T-cell (primary cell): ENCODE data around the gene WFS1. TPM values are rescaled to one million over a fixed set of nuclear protein-coding genes. Genes with fewer than 3 reads are reported as not detected.

Experiments used
- ATAC-seq, 4 experiments: fragments of 200-7000 bp in 3 of 4; fragments of 150-1000 bp in 1 of 4; cut with Tn5 transposase; replicated peaks in 1 of 4; 1 replicate in 3 of 4; 2 replicates in 1 of 4; pipeline ENCODE4 v1.10.0; 2021; ENCODE audit warnings: moderate library complexity in 3 of 4, mild to moderate bottlenecking in 2 of 4, moderate number of reproducible peaks in 1 of 4
- CTCF ChIA-PET, 2 donors: fragments of 300-600 bp; sonication (Branson Sonifier 250); formaldehyde crosslinking; loops; one replicate each; lab custom pipeline; 2022; ENCODE audit warnings: antibody characterized with exemption in 2 of 2; lab: Charles Lee
- POLR2A ChIA-PET, 2 donors: fragments of 300-600 bp; sonication (Branson Sonifier 250); formaldehyde crosslinking; loops; one replicate each; lab custom pipeline; 2022; ENCODE audit warnings: antibody characterized with exemption in 2 of 2; lab: Charles Lee
- DNase-seq, 35 experiments: peaks; one replicate each; pipeline versions ENCODE4 v3.0.0 to v3.0.0-alpha.2; 2013 to 2023
- H3K27ac ChIP-seq: one replicate; pipeline ENCODE4 v1.5.1; 2013; ENCODE audit warnings: low read length
- H3K27me3 ChIP-seq, 2 experiments: replicated peaks in 1 of 2; 1 replicate in 1 of 2; 2 replicates in 1 of 2; pipeline versions ENCODE4 v1.6.1 to v1.7.0; 2013; ENCODE audit warnings: low read length in 1 of 2, mixed read lengths in 1 of 2; ENCODE audit not compliant: control insufficient read depth in 2 of 2, insufficient read depth in 2 of 2; ENCODE audit errors: extremely low read depth in 1 of 2
- H3K36me3 ChIP-seq, 2 donors: 1 replicate in 1 of 2; 2 replicates in 1 of 2; pipeline versions ENCODE4 v1.6.1 to v1.7.0; 2013; ENCODE audit warnings: low read length in 1 of 2; ENCODE audit not compliant: control insufficient read depth in 2 of 2, insufficient read depth in 1 of 2; ENCODE audit errors: extremely low read depth in 1 of 2
- H3K4me1 ChIP-seq, 2 experiments: 1 replicate in 1 of 2; 2 replicates in 1 of 2; pipeline versions ENCODE4 v1.6.1 to v1.7.0; 2013; ENCODE audit warnings: low read length in 2 of 2, mixed read lengths in 1 of 2; ENCODE audit not compliant: insufficient read depth in 2 of 2, control insufficient read depth in 1 of 2; ENCODE audit errors: extremely low read depth in 1 of 2
- H3K4me3 ChIP-seq, 2 donors: 1 replicate in 1 of 2; 2 replicates in 1 of 2; pipeline versions ENCODE4 v1.5.1 to v1.7.0; 2013; ENCODE audit warnings: mild to moderate bottlenecking in 2 of 2, low read length in 1 of 2, moderate library complexity in 1 of 2; ENCODE audit not compliant: control insufficient read depth in 1 of 2; ENCODE audit errors: extremely low read depth in 1 of 2
- H3K9me3 ChIP-seq: 2 replicates; pipeline ENCODE4 v1.7.0; 2013
- H3K27ac Mint-ChIP-seq, 2 donors: one replicate each; pipeline ENCODE4 v1.8.0; 2020 to 2021; ENCODE audit warnings: mild to moderate bottlenecking in 2 of 2, mixed read lengths in 2 of 2
- H3K27me3 Mint-ChIP-seq, 2 donors: one replicate each; pipeline ENCODE4 v1.8.0; 2021 to 2022; ENCODE audit warnings: mixed read lengths in 2 of 2
- H3K36me3 Mint-ChIP-seq: one replicate; pipeline ENCODE4 v1.8.0; 2021; ENCODE audit warnings: mixed read lengths
- H3K4me1 Mint-ChIP-seq, 3 donors: one replicate each; pipeline ENCODE4 v1.8.0; 2020 to 2022; ENCODE audit warnings: mixed read lengths in 3 of 3, mild to moderate bottlenecking in 1 of 3
- H3K4me3 Mint-ChIP-seq, 3 donors: one replicate each; pipeline ENCODE4 v1.8.0; 2020 to 2022; ENCODE audit warnings: mild to moderate bottlenecking in 3 of 3, mixed read lengths in 3 of 3, moderate library complexity in 3 of 3
- H3K9me3 Mint-ChIP-seq, 3 donors: one replicate each; pipeline ENCODE4 v1.8.0; 2020 to 2022; ENCODE audit warnings: mixed read lengths in 3 of 3
- WGBS: methylation state at CpG from one replicate; pipeline ENCODE4 v1.1.5; 2013; ENCODE audit warnings: missing lambda C conversion rate; ENCODE audit not compliant: insufficient coverage; 5-methylcytosine and 5-hydroxymethylcytosine counted together
- total RNA-seq, 35 experiments: library from RNA in 6 of 35; stranded (reverse) in 6 of 35; fragments of 120-200 nt in 1 of 35; gene quantifications; one replicate each; pipeline versions ENCODE4 v1.2.1 to v1.2.4 and lab custom pipeline; 2013 to 2026

WFS1 gene
- total RNA-seq, 5 donors from 2014 or later (not counting 1 experiment from before 2014, with no cell fraction given), result 3.2 to 6.2 (median 5.1) TPM

- no peak overlapping the region for H3K27ac ChIP-seq
- ChIA-PET CTCF (no interaction called here), POLR2A (no interaction called here)
- H3K27me3 Mint-ChIP-seq, result peaks cover 14 to 34% of the 10 kb centered on the region in 2 donors
- WGBS, result no CpG with 5 or more reads among the region's 4 CpGs
- ATAC-seq (no peak), DNase-seq (no peak)
- H3K4me1 Mint-ChIP-seq, result no peaks in the 10 kb centered on the region
- no peaks in the 10 kb centered on the region for H3K9me3 ChIP-seq
- no peak overlapping the region for H3K4me3 Mint-ChIP-seq
- H3K4me3 ChIP-seq, result no peak overlapping the region
- H3K36me3 Mint-ChIP-seq, result no peaks in the 10 kb centered on the region
- H3K27me3 ChIP-seq, result peaks cover 0 to 62% of the 10 kb centered on the region in 2 experiments
- no peak overlapping the region for H3K27ac Mint-ChIP-seq
- H3K36me3 ChIP-seq, result no peaks in the 10 kb centered on the region
- no peaks in the 10 kb centered on the region for H3K4me1 ChIP-seq
- H3K9me3 Mint-ChIP-seq, result no peaks in the 10 kb centered on the region
Measured at GRCh38 chr4:6348408-6348807, 78.8 kb downstream of the WFS1 start.

DNA sequence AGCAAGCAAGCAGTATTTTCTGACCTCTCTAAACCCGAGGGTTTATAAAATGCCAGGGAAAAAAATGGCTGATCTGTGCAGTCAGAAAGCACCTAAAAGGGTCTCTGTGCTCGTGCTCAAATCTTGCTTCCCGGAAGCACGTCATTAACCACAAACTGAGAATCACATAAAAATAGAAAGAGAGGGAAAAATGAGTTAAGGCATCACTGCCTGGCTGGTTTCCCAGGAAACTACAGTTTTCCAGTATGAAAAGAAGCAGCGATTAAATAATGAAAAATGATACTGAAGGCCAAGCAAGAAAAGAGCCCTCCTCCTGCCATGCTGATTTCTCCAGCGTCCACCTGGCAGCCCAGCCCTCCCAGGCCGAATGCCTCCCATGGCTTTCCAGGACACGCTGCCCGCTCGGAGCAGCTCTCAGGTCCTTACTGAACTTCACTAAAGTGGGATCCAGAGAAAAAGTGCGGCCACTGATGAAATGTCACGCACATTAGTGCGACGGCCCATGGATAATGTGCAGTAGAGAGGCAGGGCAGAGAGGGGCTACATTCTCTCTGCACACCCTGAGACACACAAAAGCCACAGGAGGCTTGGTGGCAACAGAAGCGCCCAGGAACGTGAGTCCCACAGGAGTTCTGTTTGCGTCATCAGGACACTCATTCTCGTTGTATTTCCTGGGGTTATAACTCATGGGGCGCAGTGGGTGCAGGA is 80.4 kb downstream of the WFS1 start:
- H3K36me3 Mint-ChIP-seq, result no peaks in the 10 kb centered on the region
- H3K27ac ChIP-seq, result no peak overlapping the region
- no peaks in the 10 kb centered on the region for H3K9me3 ChIP-seq
- POLR2A ChIA-PET, result no interaction called here
- H3K4me3 ChIP-seq, result no peak overlapping the region
- CTCF ChIA-PET, result no interaction called here
- H3K4me3 Mint-ChIP-seq, result no peak overlapping the region
- no peaks in the 10 kb centered on the region for H3K9me3 Mint-ChIP-seq
- H3K27me3 Mint-ChIP-seq, result peaks cover 20 to 43% of the 10 kb centered on the region in 2 donors
- H3K4me1 ChIP-seq, result no peaks in the 10 kb centered on the region
- no peak overlapping the region for H3K27ac Mint-ChIP-seq
- no peaks in the 10 kb centered on the region for H3K4me1 Mint-ChIP-seq
- H3K27me3 ChIP-seq, result peaks cover 0 to 67% of the 10 kb centered on the region in 2 experiments
- ATAC-seq (no peak), DNase-seq (no peak)
- WGBS, result 87% methylated on average over 13 of the region's 19 CpGs
- no peaks in the 10 kb centered on the region for H3K36me3 ChIP-seq

- Histone ChIP-seq H3K9me3 (no peaks in the 10 kb centered on the region), H3K4me3 (no peak overlapping the region), H3K4me1 (no peaks in the 10 kb centered on the region), H3K27me3 (peaks cover 0 to 65% of the 10 kb centered on the region in 2 experiments), H3K36me3 (no peaks in the 10 kb centered on the region), H3K27ac (no peak overlapping the region)
- DNase-seq (no peak), ATAC-seq (no peak)
- no peaks in the 10 kb centered on the region for H3K36me3 Mint-ChIP-seq
- WGBS, result 66% methylated on average over 7 of the region's 8 CpGs
- peaks cover 20 to 43% of the 10 kb centered on the region in 2 donors for H3K27me3 Mint-ChIP-seq
- H3K4me1 Mint-ChIP-seq, result no peaks in the 10 kb centered on the region
- H3K27ac Mint-ChIP-seq, result no peak overlapping the region
- ChIA-PET CTCF (no interaction called here), POLR2A (no interaction called here)
- no peaks in the 10 kb centered on the region for H3K9me3 Mint-ChIP-seq
- no peak overlapping the region for H3K4me3 Mint-ChIP-seq
Measured at GRCh38 chr4:6350646-6351045, 81.0 kb downstream of the WFS1 start.

DNA sequence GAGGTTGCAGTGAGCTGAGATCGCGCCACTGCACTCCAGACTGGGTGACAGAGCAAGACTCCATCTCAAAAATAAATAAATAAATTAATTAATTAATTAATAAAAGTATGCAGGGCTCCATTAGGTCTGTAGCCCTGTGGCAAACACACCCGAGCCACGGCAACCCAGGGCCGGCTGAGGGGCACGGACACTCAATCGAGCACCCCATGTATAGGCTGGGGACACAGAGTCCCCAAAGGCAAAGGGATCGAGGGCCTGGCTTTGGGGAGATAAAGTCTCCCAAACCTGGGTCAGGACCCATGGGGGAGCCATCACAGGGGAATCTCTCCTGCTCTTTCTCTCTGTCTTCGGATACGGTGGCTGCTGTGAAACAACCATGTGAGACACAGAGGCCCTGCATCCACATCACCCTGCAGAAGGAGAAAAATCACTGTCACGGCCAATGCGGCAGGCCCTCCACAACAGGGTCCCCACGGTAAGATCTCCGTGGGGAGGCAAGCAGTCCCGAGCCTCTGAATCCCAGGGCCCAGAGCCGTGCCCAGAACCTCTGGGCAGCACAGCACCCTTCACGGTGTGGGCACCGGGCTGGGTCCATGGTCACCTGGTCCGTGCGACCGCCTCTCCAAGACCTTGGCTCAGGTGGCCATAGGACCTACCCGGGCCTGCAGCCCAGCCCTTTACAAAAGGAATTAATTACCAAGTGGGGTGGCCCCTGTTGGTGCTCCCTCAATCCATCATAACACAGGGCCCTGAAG is 81.8 kb downstream of the WFS1 start:
- DNase-seq (no peak), ATAC-seq (no peak)
- ChIA-PET POLR2A (no interaction called here), CTCF (no interaction called here)
- Mint-ChIP-seq H3K9me3 (no peaks in the 10 kb centered on the region), H3K4me3 (no peak overlapping the region), H3K4me1 (no peaks in the 10 kb centered on the region), H3K27ac (no peak overlapping the region), H3K27me3 (peaks cover 20 to 39% of the 10 kb centered on the region in 2 donors), H3K36me3 (no peaks in the 10 kb centered on the region)
- Histone ChIP-seq H3K4me1 (no peaks in the 10 kb centered on the region), H3K27ac (no peak overlapping the region), H3K36me3 (no peaks in the 10 kb centered on the region), H3K9me3 (no peaks in the 10 kb centered on the region), H3K4me3 (no peak overlapping the region), H3K27me3 (peaks cover 0 to 63% of the 10 kb centered on the region in 2 experiments)
- 87% methylated on average over 15 of the region's 22 CpGs for WGBS

GRCh38 chr4:6352031-6352692 is 82.5 kb downstream of the WFS1 start:
- Mint-ChIP-seq H3K9me3 (no peaks in the 10 kb centered on the region), H3K27ac (no peak overlapping the region), H3K4me1 (no peaks in the 10 kb centered on the region), H3K27me3 (peaks cover 20 to 39% of the 10 kb centered on the region in 2 donors), H3K4me3 (no peak overlapping the region), H3K36me3 (no peaks in the 10 kb centered on the region)
- no peaks in the 10 kb centered on the region for H3K9me3 ChIP-seq
- no peak overlapping the region for H3K4me3 ChIP-seq
- POLR2A ChIA-PET, result no interaction called here
- no peak overlapping the region for H3K27ac ChIP-seq
- CTCF ChIA-PET, result no interaction called here
- peaks cover 0 to 64% of the 10 kb centered on the region in 2 experiments for H3K27me3 ChIP-seq
- no peak for DNase-seq
- no peaks in the 10 kb centered on the region for H3K4me1 ChIP-seq
- ATAC-seq, result no peak
- H3K36me3 ChIP-seq, result no peaks in the 10 kb centered on the region
- 72% methylated on average over 12 of the region's 13 CpGs for WGBS
